Vagina (tissue), 2 donors: ENCODE measurements around the gene HBP1. TPM values are rescaled to one million over a fixed set of nuclear protein-coding genes. Genes with fewer than 3 reads are reported as not detected.
"Not testable (repeated sequence)": the region's sequence is repeated elsewhere in the genome, so short reads cannot be mapped to it uniquely, and the experiment has no call there.

Experiments
- DNase-seq, 2 donors: peaks; one replicate each; pipeline ENCODE4 v3.0.0-alpha.2; 2017; ENCODE audit errors: extremely low spot score in 2 of 2
- H3K27ac ChIP-seq: fragments of 200-600 bp; sonication (generic); one replicate; pipeline ENCODE4 v1.5.1; 2019
- H3K27me3 ChIP-seq: fragments of 200-600 bp; sonication (generic); one replicate; pipeline ENCODE4 v1.5.1; 2019
- H3K36me3 ChIP-seq, 2 donors: fragments of 200-600 bp; sonication (generic); one replicate each; pipeline ENCODE4 v1.5.1; 2017 to 2019
- H3K4me1 ChIP-seq: fragments of 200-600 bp; sonication (generic); one replicate; pipeline ENCODE4 v1.5.1; 2019
- H3K4me3 ChIP-seq, 2 donors: fragments of 200-600 bp; sonication (generic); 1 replicate in 1 of 2; 2 replicates in 1 of 2; pipeline ENCODE4 v1.5.1; 2016 to 2019
- H3K9me3 ChIP-seq: fragments of 200-600 bp; sonication (generic); one replicate; pipeline ENCODE4 v1.5.1; 2019
- POLR2A ChIP-seq, 2 donors: fragments of 450-650 bp; IDR thresholded peaks; one replicate each; pipeline ENCODE4 v1.6.1; 2017; ENCODE audit warnings: antibody characterized with exemption in 2 of 2, mild to moderate bottlenecking in 2 of 2, moderate library complexity in 2 of 2
- POLR2AphosphoS5 ChIP-seq, 2 donors: sonication (generic); formaldehyde crosslinking; IDR thresholded peaks; one replicate each; pipeline ENCODE4 v1.9.0; 2017; ENCODE audit warnings: antibody characterized with exemption in 2 of 2, mild to moderate bottlenecking in 2 of 2, low read depth in 1 of 2; ENCODE audit not compliant: insufficient read depth in 1 of 2
- intact Hi-C: fragments of 100-400 bp; cut with DNase I; formaldehyde crosslinking; loops from one replicate; pipeline ENCODE4 v1.15.1; 2023
- total RNA-seq: library from RNA; depleted of rRNA; stranded (reverse); fragments of >200 nt; gene quantifications from one replicate; pipeline ENCODE4 v1.2.3, GENCODE V29; 2016
- TF ChIP-seq, protein P1 (sequence below), 3 experiments: fragments of 450-650 bp in 2 of 3; fragments of 200-600 bp in 1 of 3; sonication (generic) in 1 of 3; IDR thresholded peaks; one replicate each; pipeline ENCODE4 v1.5.1; 2017 to 2019; ENCODE audit warnings: antibody characterized with exemption in 3 of 3, mild to moderate bottlenecking in 2 of 3, moderate library complexity in 2 of 3

The HBP1 gene
- total RNA-seq, 1 donor from 2014 or later: 91.3 TPM

- Histone ChIP-seq H3K36me3 (no peaks in the 10 kb centered on the region), H3K9me3 (no peaks in the 10 kb centered on the region), H3K27ac (no peak overlapping the region), H3K4me1 (no peaks in the 10 kb centered on the region), H3K27me3 (no peaks in the 10 kb centered on the region), H3K4me3 (no peak overlapping the region)
- TF ChIP-seq, protein P1, sequence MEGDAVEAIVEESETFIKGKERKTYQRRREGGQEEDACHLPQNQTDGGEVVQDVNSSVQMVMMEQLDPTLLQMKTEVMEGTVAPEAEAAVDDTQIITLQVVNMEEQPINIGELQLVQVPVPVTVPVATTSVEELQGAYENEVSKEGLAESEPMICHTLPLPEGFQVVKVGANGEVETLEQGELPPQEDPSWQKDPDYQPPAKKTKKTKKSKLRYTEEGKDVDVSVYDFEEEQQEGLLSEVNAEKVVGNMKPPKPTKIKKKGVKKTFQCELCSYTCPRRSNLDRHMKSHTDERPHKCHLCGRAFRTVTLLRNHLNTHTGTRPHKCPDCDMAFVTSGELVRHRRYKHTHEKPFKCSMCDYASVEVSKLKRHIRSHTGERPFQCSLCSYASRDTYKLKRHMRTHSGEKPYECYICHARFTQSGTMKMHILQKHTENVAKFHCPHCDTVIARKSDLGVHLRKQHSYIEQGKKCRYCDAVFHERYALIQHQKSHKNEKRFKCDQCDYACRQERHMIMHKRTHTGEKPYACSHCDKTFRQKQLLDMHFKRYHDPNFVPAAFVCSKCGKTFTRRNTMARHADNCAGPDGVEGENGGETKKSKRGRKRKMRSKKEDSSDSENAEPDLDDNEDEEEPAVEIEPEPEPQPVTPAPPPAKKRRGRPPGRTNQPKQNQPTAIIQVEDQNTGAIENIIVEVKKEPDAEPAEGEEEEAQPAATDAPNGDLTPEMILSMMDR (IDR thresholded peaks at IDR 0.05): no peak
- intact Hi-C loops: no loop called here
- no peak for DNase-seq
Measured at GRCh38 chr7:107128217-107128616, 40.6 kb upstream of the HBP1 start.

DNA sequence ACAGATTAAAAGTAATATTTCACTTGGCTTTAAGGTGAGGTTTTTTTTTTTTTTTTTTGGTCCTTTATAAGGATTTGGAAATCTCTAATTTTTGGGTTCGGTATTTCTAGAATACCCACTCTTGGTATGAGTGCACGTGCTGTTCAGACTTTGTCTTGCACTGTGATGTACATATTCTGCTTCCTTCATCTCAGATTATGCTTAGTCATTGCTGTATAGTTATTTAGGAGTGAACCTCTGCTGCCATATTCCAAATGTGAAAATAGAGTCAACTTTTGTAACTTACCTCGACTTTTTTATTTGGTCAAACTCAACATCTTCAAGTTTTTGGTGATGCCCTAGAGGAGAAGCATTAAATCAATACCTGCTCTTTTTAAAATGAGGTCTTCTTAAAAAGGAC is 40.1 kb upstream of the HBP1 start:
- DNase-seq: no peak
- no peak overlapping the region for H3K27ac ChIP-seq
- no peaks in the 10 kb centered on the region for H3K4me1 ChIP-seq
- no peak overlapping the region for H3K4me3 ChIP-seq
- H3K9me3 ChIP-seq: no peaks in the 10 kb centered on the region
- TF ChIP-seq POLR2A (IDR thresholded peaks at IDR 0.05) (no peak), POLR2AphosphoS5 (IDR thresholded peaks at IDR 0.05; ENCODE audit: insufficient read depth in 1 of 2, low read depth in 1 of 2) (no peak)
- TF ChIP-seq, protein P1 (IDR thresholded peaks at IDR 0.05): no peak
- H3K27me3 ChIP-seq: no peaks in the 10 kb centered on the region
- intact Hi-C loops: no loop called here
- H3K36me3 ChIP-seq: no peaks in the 10 kb centered on the region

- TF ChIP-seq, protein P1 (IDR thresholded peaks at IDR 0.05): no peak
- TF ChIP-seq POLR2AphosphoS5 (IDR thresholded peaks at IDR 0.05; ENCODE audit: insufficient read depth in 1 of 2, low read depth in 1 of 2) (no peak), POLR2A (IDR thresholded peaks at IDR 0.05) (no peak)
- H3K36me3 ChIP-seq: no peaks in the 10 kb centered on the region
- no peak overlapping the region for H3K27ac ChIP-seq
- no peaks in the 10 kb centered on the region for H3K4me1 ChIP-seq
- H3K4me3 ChIP-seq: no peak overlapping the region
- no peaks in the 10 kb centered on the region for H3K27me3 ChIP-seq
- intact Hi-C loops: no loop called here
- H3K9me3 ChIP-seq: no peaks in the 10 kb centered on the region
- DNase-seq: no peak
Measured at GRCh38 chr7:107130487-107131220, 38.1 kb upstream of the HBP1 start.

DNA sequence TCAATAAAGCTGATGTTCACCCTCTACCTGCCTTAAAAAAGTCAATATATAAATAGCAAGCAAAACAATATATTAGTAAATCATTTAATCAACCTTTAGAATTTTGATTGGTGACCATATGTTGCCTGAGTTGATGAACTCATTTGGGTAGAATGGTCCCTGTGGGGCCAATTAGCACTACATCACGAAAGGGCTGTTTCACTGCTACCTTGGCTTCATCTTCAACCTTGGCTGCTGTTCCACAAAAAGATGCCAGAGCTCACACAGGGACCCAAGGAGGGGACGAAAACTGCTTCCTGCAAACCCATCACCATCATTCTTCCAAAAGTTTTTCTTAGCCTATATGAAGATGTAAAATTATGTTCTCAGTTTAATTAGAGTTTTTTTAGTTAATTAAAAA is 35.4 kb upstream of the HBP1 start:
- H3K27me3 ChIP-seq: no peaks in the 10 kb centered on the region
- no peaks in the 10 kb centered on the region for H3K36me3 ChIP-seq
- no peaks in the 10 kb centered on the region for H3K9me3 ChIP-seq
- DNase-seq: no peak
- no peak overlapping the region for H3K27ac ChIP-seq
- H3K4me3 ChIP-seq: no peak overlapping the region
- no peaks in the 10 kb centered on the region for H3K4me1 ChIP-seq
- TF ChIP-seq POLR2A (IDR thresholded peaks at IDR 0.05) (no peak), POLR2AphosphoS5 (IDR thresholded peaks at IDR 0.05; ENCODE audit: insufficient read depth in 1 of 2, low read depth in 1 of 2) (no peak)
- TF ChIP-seq, protein P1 (IDR thresholded peaks at IDR 0.05): no peak
- intact Hi-C loops: no loop called here

GRCh38 chr7:107138696-107139420 is 29.9 kb upstream of the HBP1 start:
- DNase-seq: no peak
- intact Hi-C loops: no loop called here
- Histone ChIP-seq H3K4me1 (no peaks in the 10 kb centered on the region), H3K27ac (no peak overlapping the region), H3K9me3 (no peaks in the 10 kb centered on the region), H3K36me3 (no peaks in the 10 kb centered on the region), H3K27me3 (no peaks in the 10 kb centered on the region), H3K4me3 (no peak overlapping the region)
- no peak for TF ChIP-seq POLR2A (IDR thresholded peaks at IDR 0.05)
- no peak for TF ChIP-seq POLR2AphosphoS5 (IDR thresholded peaks at IDR 0.05; ENCODE audit: insufficient read depth in 1 of 2, low read depth in 1 of 2)
- TF ChIP-seq, protein P1 (IDR thresholded peaks at IDR 0.05): no peak

DNA sequence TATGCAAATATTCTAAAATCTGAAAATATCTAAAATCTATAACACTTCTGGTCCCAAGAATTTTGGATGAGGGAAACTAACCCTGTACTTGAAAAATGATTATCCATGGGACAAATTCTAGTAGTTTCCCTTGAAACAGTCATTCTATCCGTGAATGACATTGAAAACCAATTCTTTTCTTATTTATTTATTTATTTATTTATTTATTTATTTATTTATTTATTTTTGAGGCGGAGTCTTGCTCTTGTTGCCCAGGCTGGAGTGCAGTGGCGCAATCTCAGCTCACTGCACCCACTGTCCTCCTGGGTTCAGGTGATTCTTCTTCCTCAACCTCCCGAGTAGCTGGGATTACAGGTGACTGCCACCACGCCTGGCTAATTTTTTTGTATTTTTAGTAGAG is 24.9 kb upstream of the HBP1 start:
- intact Hi-C loops, H3K27me3 ChIP-seq, H3K27ac ChIP-seq, H3K4me1 ChIP-seq, H3K36me3 ChIP-seq, H3K4me3 ChIP-seq, H3K9me3 ChIP-seq, DNase-seq: not testable (repeated sequence)
